Kidney (tissue), 14 donors: ENCODE data around the gene MRC2. TPM values are rescaled to one million over a fixed set of nuclear protein-coding genes. Genes with fewer than 3 reads are reported as not detected.

ENCODE experiments used
- DNase-seq, 5 donors: peaks; one replicate each; pipeline ENCODE4 v3.0.0-alpha.2; 2013 to 2020
- FAIRE-seq: peaks from 2 replicates; lab custom pipeline; 2012; peaks lifted over from hg19 to GRCh38; lab: Jason Lieb, UNC
- H3K27ac ChIP-seq, 2 donors: one replicate each; pipeline ENCODE4 v1.7.0; 2013; ENCODE audit warnings: low read depth in 2 of 2, low read length in 2 of 2, inconsistent platforms in 1 of 2
- H3K27me3 ChIP-seq: one replicate; pipeline ENCODE4 v1.7.1; 2013; ENCODE audit warnings: low read length, inconsistent platforms; ENCODE audit not compliant: control insufficient read depth, insufficient read depth
- H3K36me3 ChIP-seq, 3 donors: one replicate each; pipeline versions ENCODE4 v1.7.0 to v1.7.1; 2013; ENCODE audit warnings: low read length in 3 of 3, control low read depth in 1 of 3, inconsistent platforms in 1 of 3; ENCODE audit not compliant: insufficient read depth in 3 of 3, control insufficient read depth in 2 of 3
- H3K4me1 ChIP-seq, 3 donors: one replicate each; pipeline versions ENCODE4 v1.7.0 to v1.7.1; 2013; ENCODE audit warnings: low read length in 3 of 3, inconsistent platforms in 1 of 3, low read depth in 1 of 3; ENCODE audit not compliant: control insufficient read depth in 2 of 3, insufficient read depth in 2 of 3
- H3K4me3 ChIP-seq, 3 donors: one replicate each; pipeline versions ENCODE4 v1.7.0 to v1.8.1; 2013; ENCODE audit warnings: low read length in 3 of 3, control low read depth in 1 of 3, inconsistent platforms in 1 of 3
- H3K9ac ChIP-seq, 3 donors: one replicate each; pipeline versions ENCODE4 v1.7.0 to v1.7.1; 2013; ENCODE audit warnings: low read length in 3 of 3, control low read depth in 1 of 3, inconsistent platforms in 1 of 3
- H3K9me3 ChIP-seq, 3 donors: one replicate each; pipeline versions ENCODE4 v1.7.0 to v1.7.1; 2013; ENCODE audit warnings: low read length in 3 of 3, control low read depth in 1 of 3, inconsistent platforms in 1 of 3; ENCODE audit not compliant: control insufficient read depth in 2 of 3, insufficient read depth in 1 of 3
- intact Hi-C: fragments of 100-400 bp; cut with DNase I; formaldehyde crosslinking; loops from one replicate; pipeline ENCODE4 v1.11.1; 2022
- polyA plus RNA-seq: library from polyadenylated mRNA; stranded (reverse); fragments of 350-450 nt; fragmentation: Illumina TruSeq; extraction: RNeasy Lipid Tissue Mini Kit (QIAGEN cat#74804); gene quantifications from one replicate; pipeline ENCODE4 v1.2.3, GENCODE V29; 2014; ENCODE audit warnings: low read depth, low replicate concordance; ENCODE audit not compliant: insufficient read depth
- total RNA-seq: library from RNA; stranded (reverse); fragmentation: NEBNext Ultra II Directional; extraction: Animal tissue kit (Norgen Biotek cat#: 25700); gene quantifications from one replicate; pipeline ENCODE4 v1.2.1, GENCODE V29; 2021
- TF ChIP-seq, protein P1 (sequence below): IDR thresholded peaks from 3 replicates; pipeline ENCODE4 v1.5.1; 2012; ENCODE audit warnings: mild to moderate bottlenecking, moderate library complexity, borderline replicate concordance; ENCODE audit not compliant: insufficient read depth; ENCODE audit errors: extremely low read depth
- donor health status: control.
- donor health status: control.
- donor health status: control.
- donor health status: control.
- donor health status: control.
- donor health status: DM: yes; HTN: yes; CAD: no.
- donor health status: Normal renal cell carcinoma (clear cell type).

MRC2 gene
- total and polyA plus RNA-seq, 2 donors from 2014 or later: 18.0 to 23.7 TPM

DNA sequence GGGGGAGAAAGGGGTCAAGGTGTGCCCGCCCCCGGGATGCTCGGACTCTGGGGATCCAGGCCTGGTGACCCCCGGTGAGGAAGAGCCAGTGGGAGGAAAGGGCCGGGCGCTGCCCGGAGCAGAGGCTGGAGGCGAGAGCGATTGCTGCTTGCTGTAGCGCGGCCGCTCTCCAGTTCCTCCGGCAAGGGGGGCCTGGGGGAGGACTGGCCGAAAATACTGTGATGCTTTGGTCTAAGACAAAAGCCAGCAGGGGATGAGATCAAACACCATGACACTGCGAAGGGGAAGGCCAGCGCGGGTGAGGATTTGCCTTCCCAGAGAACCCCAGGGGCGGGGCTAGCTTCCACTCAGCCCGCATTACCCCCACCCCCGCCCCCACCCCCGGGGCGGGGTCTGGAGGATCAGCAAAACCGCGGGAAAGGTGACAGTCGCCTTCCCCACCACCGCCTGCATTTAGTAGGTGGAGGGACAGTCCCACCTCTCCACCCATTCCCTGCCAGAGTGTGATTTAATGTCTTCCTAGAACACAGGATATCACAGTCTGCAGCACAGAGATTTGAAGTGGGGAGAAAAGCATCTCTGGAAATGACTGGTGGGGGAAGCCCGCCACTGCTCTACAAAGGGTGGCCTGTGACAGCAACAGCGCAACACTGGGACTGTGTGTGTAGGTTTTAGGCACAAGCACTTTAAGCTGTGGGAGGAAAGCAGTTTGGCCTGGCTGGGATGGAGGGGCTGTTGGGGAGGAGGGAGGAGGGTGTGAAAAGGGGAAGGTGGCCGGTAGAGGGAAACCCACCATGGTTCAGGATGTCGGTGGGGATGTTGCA lies 25.7 kb downstream of the MRC2 start:
- Histone ChIP-seq H3K36me3 (no peaks in the 10 kb centered on the region), H3K9me3 (no peaks in the 10 kb centered on the region), H3K27ac (no peak overlapping the region), H3K4me3 (peak overlapping the region in 2 of 3 donors; percentile 26 to 52), H3K4me1 (peaks cover 0 to 8% (median 3%) of the 10 kb centered on the region in 3 donors), H3K27me3 (no peaks in the 10 kb centered on the region), H3K9ac (no peak overlapping the region)
- intact Hi-C loops: no loop called here
- peak; percentile 89 to 93 (median 91) for DNase-seq
- FAIRE-seq: no peak
- TF ChIP-seq, protein P1, sequence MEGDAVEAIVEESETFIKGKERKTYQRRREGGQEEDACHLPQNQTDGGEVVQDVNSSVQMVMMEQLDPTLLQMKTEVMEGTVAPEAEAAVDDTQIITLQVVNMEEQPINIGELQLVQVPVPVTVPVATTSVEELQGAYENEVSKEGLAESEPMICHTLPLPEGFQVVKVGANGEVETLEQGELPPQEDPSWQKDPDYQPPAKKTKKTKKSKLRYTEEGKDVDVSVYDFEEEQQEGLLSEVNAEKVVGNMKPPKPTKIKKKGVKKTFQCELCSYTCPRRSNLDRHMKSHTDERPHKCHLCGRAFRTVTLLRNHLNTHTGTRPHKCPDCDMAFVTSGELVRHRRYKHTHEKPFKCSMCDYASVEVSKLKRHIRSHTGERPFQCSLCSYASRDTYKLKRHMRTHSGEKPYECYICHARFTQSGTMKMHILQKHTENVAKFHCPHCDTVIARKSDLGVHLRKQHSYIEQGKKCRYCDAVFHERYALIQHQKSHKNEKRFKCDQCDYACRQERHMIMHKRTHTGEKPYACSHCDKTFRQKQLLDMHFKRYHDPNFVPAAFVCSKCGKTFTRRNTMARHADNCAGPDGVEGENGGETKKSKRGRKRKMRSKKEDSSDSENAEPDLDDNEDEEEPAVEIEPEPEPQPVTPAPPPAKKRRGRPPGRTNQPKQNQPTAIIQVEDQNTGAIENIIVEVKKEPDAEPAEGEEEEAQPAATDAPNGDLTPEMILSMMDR: no peak

DNA sequence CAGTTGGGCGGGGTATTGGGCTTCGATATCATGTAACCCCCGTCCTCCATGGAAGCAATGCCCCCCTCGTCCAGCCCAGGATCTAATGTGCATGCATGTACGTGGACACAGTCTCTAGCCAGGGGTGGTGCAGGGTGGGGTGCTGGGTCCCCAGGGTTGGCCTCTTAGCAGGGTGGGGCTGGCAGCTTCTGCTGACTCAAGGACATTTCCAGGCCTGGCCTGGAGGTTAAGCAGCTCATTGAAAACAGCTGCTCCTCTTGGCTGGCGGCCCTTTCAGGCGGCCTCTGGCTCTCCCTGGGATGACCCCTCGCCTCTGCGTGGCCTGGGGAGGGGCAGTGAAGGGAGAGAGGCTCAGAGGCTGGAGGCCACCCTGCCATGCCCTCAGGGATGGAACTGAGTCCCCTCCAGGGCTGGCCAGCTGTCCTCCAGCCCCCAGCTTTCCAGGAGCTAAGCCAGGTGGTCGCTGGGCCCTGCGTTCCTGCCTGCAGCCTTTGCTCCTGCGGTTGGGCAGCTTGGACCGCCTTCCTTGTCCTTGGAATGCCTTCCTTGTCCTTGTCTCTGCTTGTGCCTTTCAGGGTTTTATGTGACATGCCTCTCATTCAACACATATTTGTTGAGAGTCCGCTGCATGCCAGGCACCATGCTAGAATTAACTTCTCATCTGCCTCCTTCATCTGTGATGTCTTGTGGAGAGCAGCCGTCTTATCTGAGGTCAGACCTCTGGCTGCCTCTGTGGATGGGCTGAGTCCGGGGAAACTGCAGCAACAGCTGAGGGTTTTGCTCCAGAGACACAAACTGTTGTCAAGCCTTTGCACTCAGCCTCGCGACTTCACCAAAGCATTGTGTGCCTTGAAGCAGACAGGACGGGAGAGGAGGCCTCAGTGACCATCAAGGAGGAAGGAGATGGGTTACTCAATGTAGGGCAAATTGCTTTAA lies 26.6 kb downstream of the MRC2 start:
- DNase-seq (peak; percentile 50 to 89 (median 76)), FAIRE-seq (no peak)
- Histone ChIP-seq H3K9ac (no peak overlapping the region), H3K4me1 (peaks cover 0 to 8% (median 3%) of the 10 kb centered on the region in 3 donors), H3K4me3 (no peak overlapping the region), H3K27me3 (no peaks in the 10 kb centered on the region), H3K27ac (peak overlapping the region in 1 of 2 donors; percentile 43), H3K9me3 (no peaks in the 10 kb centered on the region), H3K36me3 (no peaks in the 10 kb centered on the region)
- TF ChIP-seq, protein P1: no peak
- intact Hi-C loops: no loop called here

DNA sequence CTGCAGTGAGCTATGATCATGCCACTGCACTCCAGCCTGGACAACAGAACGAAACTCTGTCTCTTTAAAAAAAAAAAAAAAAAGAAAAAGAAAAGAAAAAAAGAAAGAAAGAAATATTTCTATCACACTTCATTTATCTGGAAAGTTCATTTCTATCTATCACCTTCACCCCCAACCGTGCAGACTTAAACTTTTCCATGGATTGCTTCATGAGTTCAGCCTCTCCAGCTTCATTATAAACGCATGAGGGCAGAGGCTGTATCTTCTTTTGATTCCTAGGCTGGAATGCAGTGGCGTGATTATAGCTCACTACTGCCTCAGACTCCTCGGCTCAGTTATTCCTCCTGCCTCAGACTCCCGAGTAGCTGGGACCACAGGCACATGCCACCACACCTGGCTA lies 28.2 kb downstream of the MRC2 start:
- H3K36me3 ChIP-seq: no peaks in the 10 kb centered on the region
- no peak overlapping the region for H3K4me3 ChIP-seq
- H3K27me3 ChIP-seq: no peaks in the 10 kb centered on the region
- no peak overlapping the region for H3K27ac ChIP-seq
- TF ChIP-seq, protein P1: no peak
- DNase-seq (no peak), FAIRE-seq (no peak)
- intact Hi-C loops: no loop called here
- H3K4me1 ChIP-seq: peaks cover 0 to 8% (median 3%) of the 10 kb centered on the region in 3 donors
- H3K9ac ChIP-seq: no peak overlapping the region
- H3K9me3 ChIP-seq: peaks cover 0 to under 1% (median 0%) of the 10 kb centered on the region in 3 donors
